Ishikawa (cell line): Measurements from ENCODE around the gene EFEMP2.

Experiments
- CEBPB ChIP-seq: IDR thresholded peaks from 2 replicates; pipeline ENCODE4 v1.6.1; 2012
- CREB1 ChIP-seq: IDR thresholded peaks from 2 replicates; pipeline ENCODE4 v1.6.1; 2012; ENCODE audit warnings: low read depth
- EGR1 ChIP-seq: IDR thresholded peaks from 2 replicates; pipeline ENCODE4 v1.6.1; 2012
- EP300 ChIP-seq: IDR thresholded peaks from 2 replicates; pipeline ENCODE4 v1.6.1; 2012; ENCODE audit warnings: borderline replicate concordance
- FOXM1 ChIP-seq: IDR thresholded peaks from 2 replicates; pipeline ENCODE4 v1.6.1; 2012; ENCODE audit warnings: low read depth, borderline replicate concordance
- RAD21 ChIP-seq: IDR thresholded peaks from 2 replicates; pipeline ENCODE4 v1.6.1; 2012; ENCODE audit warnings: low read depth
- TAF1 ChIP-seq: IDR thresholded peaks from 2 replicates; pipeline ENCODE4 v1.6.1; 2012; ENCODE audit warnings: low read depth, mild to moderate bottlenecking
- TCF12 ChIP-seq: IDR thresholded peaks from 2 replicates; pipeline ENCODE4 v1.6.1; 2012; ENCODE audit warnings: low read depth
- TEAD4 ChIP-seq: IDR thresholded peaks from 2 replicates; pipeline ENCODE4 v1.6.1; 2012
- TF ChIP-seq, protein P1 (sequence below): IDR thresholded peaks from 2 replicates; pipeline ENCODE4 v1.6.1; 2012
- TF ChIP-seq, protein P2 (sequence below): IDR thresholded peaks from 2 replicates; pipeline ENCODE4 v1.6.1; 2012; ENCODE audit warnings: low read depth, mild to moderate bottlenecking

DNA sequence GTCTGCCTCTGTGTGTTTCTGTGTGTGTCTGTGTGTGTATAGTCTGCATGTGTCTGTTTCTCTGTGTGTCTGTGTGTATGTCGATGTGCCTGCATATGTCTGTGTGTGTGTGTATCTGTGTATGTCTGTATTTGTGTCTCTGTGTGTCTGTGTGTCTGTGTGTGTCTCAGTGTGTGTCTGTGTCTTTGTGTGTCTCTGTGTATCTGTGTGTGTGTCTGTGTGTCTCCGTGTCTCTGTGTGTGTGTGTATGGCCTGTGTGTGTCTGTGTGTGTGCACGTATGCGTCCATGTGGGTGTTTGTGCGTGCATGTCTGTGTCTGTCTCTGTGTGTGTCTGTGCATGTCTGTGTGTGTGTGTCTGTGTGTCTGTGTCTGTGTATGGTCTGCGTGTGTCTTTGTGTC is 38.4 kb downstream of the EFEMP2 start:
- TF ChIP-seq EP300 (no peak), CEBPB (no peak), FOXM1 (no peak), TAF1 (no peak), TCF12 (no peak), CREB1 (no peak), EGR1 (no peak), RAD21 (no peak), TEAD4 (no peak)
- TF ChIP-seq, protein P1, sequence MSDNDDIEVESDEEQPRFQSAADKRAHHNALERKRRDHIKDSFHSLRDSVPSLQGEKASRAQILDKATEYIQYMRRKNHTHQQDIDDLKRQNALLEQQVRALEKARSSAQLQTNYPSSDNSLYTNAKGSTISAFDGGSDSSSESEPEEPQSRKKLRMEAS = no peak
- TF ChIP-seq, protein P2, sequence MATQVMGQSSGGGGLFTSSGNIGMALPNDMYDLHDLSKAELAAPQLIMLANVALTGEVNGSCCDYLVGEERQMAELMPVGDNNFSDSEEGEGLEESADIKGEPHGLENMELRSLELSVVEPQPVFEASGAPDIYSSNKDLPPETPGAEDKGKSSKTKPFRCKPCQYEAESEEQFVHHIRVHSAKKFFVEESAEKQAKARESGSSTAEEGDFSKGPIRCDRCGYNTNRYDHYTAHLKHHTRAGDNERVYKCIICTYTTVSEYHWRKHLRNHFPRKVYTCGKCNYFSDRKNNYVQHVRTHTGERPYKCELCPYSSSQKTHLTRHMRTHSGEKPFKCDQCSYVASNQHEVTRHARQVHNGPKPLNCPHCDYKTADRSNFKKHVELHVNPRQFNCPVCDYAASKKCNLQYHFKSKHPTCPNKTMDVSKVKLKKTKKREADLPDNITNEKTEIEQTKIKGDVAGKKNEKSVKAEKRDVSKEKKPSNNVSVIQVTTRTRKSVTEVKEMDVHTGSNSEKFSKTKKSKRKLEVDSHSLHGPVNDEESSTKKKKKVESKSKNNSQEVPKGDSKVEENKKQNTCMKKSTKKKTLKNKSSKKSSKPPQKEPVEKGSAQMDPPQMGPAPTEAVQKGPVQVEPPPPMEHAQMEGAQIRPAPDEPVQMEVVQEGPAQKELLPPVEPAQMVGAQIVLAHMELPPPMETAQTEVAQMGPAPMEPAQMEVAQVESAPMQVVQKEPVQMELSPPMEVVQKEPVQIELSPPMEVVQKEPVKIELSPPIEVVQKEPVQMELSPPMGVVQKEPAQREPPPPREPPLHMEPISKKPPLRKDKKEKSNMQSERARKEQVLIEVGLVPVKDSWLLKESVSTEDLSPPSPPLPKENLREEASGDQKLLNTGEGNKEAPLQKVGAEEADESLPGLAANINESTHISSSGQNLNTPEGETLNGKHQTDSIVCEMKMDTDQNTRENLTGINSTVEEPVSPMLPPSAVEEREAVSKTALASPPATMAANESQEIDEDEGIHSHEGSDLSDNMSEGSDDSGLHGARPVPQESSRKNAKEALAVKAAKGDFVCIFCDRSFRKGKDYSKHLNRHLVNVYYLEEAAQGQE = no peak
